WERI-Rb-1 (cell line): ENCODE data around the gene SPATC1L.

Experiments
- DNase-seq: peaks from one replicate; pipeline ENCODE4 v3.0.0-alpha.2; 2020
- H3K27ac ChIP-seq: fragments of 250-450 bp; sonication (Bioruptor Pico); 2 replicates; pipeline ENCODE4 v1.5.1; 2020; ENCODE audit warnings: mild to moderate bottlenecking, moderate library complexity
- H3K27me3 ChIP-seq: fragments of 250-450 bp; sonication (Bioruptor Pico); 2 replicates; pipeline ENCODE4 v1.5.1; 2021; ENCODE audit warnings: mild to moderate bottlenecking, low read depth, moderate library complexity; ENCODE audit not compliant: insufficient read depth, severe bottlenecking
- H3K36me3 ChIP-seq: fragments of 250-450 bp; sonication (Bioruptor Pico); 2 replicates; pipeline ENCODE4 v1.5.1; 2020; ENCODE audit warnings: mild to moderate bottlenecking, moderate library complexity
- H3K4me3 ChIP-seq: 2 replicates; pipeline ENCODE4 v1.5.1; 2011; ENCODE audit warnings: low read depth, mild to moderate bottlenecking, control low read depth, low read length
- H3K9me3 ChIP-seq: fragments of 250-450 bp; sonication (Bioruptor Pico); 2 replicates; pipeline ENCODE4 v1.5.1; 2021; ENCODE audit warnings: mild to moderate bottlenecking, moderate library complexity; ENCODE audit not compliant: severe bottlenecking
- CTCF ChIP-seq: IDR thresholded peaks from 2 replicates; pipeline ENCODE4 v1.5.1; 2011; ENCODE audit warnings: low read depth, mild to moderate bottlenecking, control low read depth, inconsistent platforms, low read length

The SPATC1L gene

GRCh38 chr21:46160907-46161632 lies 23.2 kb downstream of the SPATC1L start:
- Histone ChIP-seq H3K27ac (no peak overlapping the region), H3K4me3 (no peak overlapping the region), H3K27me3 (no peaks in the 10 kb centered on the region), H3K9me3 (peaks cover 13% of the 10 kb centered on the region), H3K36me3 (peaks cover 26% of the 10 kb centered on the region)
- peak; percentile 6 for DNase-seq
- no peak for TF ChIP-seq CTCF

- DNase-seq = peak; percentile 8
- Histone ChIP-seq H3K27me3 (no peaks in the 10 kb centered on the region), H3K36me3 (peaks cover 26% of the 10 kb centered on the region), H3K4me3 (no peak overlapping the region), H3K27ac (no peak overlapping the region), H3K9me3 (peaks cover 13% of the 10 kb centered on the region)
- no peak for TF ChIP-seq CTCF
Observed at GRCh38 chr21:46160657-46160906, 23.7 kb downstream of the SPATC1L start.

- H3K9me3 ChIP-seq = peaks cover 13% of the 10 kb centered on the region
- DNase-seq = peak; percentile 8
- H3K27me3 ChIP-seq = no peaks in the 10 kb centered on the region
- peaks cover 24% of the 10 kb centered on the region for H3K36me3 ChIP-seq
- TF ChIP-seq CTCF = no peak
- no peak overlapping the region for H3K4me3 ChIP-seq
- H3K27ac ChIP-seq = no peak overlapping the region; the same call in 1 of the 2 replicates
Observed at GRCh38 chr21:46159841-46160656, 24.2 kb downstream of the SPATC1L start.

- Histone ChIP-seq H3K9me3 (peaks cover 13% of the 10 kb centered on the region), H3K27me3 (no peaks in the 10 kb centered on the region), H3K4me3 (no peak overlapping the region), H3K27ac (no peak overlapping the region), H3K36me3 (peaks cover 23% of the 10 kb centered on the region)
- peak; percentile 6 for DNase-seq
- TF ChIP-seq CTCF = no peak
Observed at GRCh38 chr21:46159390-46159789, 24.9 kb downstream of the SPATC1L start.

- no peak for DNase-seq
- H3K27me3 ChIP-seq = no peaks in the 10 kb centered on the region
- TF ChIP-seq CTCF = no peak
- peaks cover 13% of the 10 kb centered on the region for H3K9me3 ChIP-seq
- H3K4me3 ChIP-seq = no peak overlapping the region
- H3K36me3 ChIP-seq = peaks cover 18% of the 10 kb centered on the region
- no peak overlapping the region for H3K27ac ChIP-seq
Observed at GRCh38 chr21:46158666-46159300, 25.5 kb downstream of the SPATC1L start.
